ENCODE results near the gene ZNF584.

Gene ZNF584

GRCh38 chr19:58466089-58466759 is 57.8 kb downstream of the ZNF584 start:
- peak; percentile 22 for DNase-seq (ENCODE audit: low read depth)

DNA sequence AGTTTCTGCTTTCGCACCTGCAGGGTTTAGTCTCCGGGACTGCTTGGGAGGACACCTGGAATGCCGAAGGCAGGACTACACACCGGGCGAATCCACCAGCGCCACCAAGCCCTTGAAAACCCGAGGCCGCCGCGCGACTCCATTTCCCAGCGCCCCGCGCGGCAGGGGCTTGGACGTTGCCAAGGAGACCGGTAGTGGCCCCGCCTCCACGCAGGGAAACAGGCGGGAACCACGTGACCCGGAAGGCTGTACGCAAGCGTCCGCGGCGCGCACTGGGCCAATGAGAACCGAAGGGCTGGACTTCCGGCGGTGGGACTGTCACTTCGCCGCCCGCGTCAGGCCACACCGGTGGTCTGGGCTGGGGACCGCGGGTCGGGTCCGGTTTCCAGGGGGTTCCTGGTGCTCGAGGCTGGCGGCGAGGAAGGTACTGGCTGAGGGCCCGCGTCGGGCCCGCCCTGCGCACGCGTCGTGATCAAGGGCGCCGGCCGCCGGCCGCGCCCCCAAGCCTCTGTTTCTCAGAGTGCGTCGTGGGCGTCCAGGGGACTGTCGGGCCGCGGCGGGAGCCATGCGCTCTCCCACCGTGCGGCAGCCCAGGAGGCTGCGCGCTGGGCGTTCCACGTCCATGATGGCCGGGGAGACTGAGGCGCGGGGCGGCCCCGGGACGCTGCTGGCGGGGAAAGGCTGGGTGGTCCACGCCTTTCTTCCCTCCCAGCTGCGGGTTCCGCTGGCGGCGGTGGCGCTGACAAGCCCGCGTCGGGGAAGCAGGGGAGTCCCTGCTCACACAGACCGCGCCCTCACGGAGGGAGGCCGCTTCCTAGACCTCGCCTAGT is 58.5 kb downstream of the ZNF584 start, which contains the start of gene ZNF324:
Gene ZNF324, plus strand, starts transcription at position 321 of the 830 bp plus-strand sequence. CDS start 2,106 bp downstream, outside the sequence.
- DNase-seq (ENCODE audit: low read depth): peak; percentile 91
